Activated naive CD8-positive, alpha-beta T cell treated with anti-CD3 and anti-CD28 coated beads, Interleukin-2, amount 10 ng/mL, durations not matched to agents 7 days and 5 days (primary cell): Measurements from ENCODE around the gene MPPED1. TPM values are rescaled to one million over a fixed set of nuclear protein-coding genes. Genes with fewer than 3 reads are reported as not detected.

Experiments used
- ATAC-seq: fragments of 150-1000 bp; cut with Tn5 transposase; one replicate; pipeline ENCODE4 v1.10.0; 2021; ENCODE audit warnings: low read depth, moderate library complexity
- POLR2A ChIA-PET: fragments of 350-600 bp; sonication (Branson Sonifier 250); formaldehyde crosslinking; loops from one replicate; lab custom pipeline; 2021; ENCODE audit warnings: antibody characterized with exemption; lab: Charles Lee
- DNase-seq: peaks from one replicate; pipeline ENCODE4 v3.0.0; 2021
- H3K27ac Mint-ChIP-seq: one replicate; pipeline ENCODE4 v1.8.0; 2022; ENCODE audit warnings: mild to moderate bottlenecking, mixed read lengths
- H3K27me3 Mint-ChIP-seq: one replicate; pipeline ENCODE4 v1.8.0; 2022; ENCODE audit warnings: mild to moderate bottlenecking, moderate library complexity, mixed read lengths
- H3K36me3 Mint-ChIP-seq: one replicate; pipeline ENCODE4 v1.8.0; 2021; ENCODE audit warnings: mild to moderate bottlenecking, mixed read lengths
- H3K4me1 Mint-ChIP-seq: one replicate; pipeline ENCODE4 v1.8.0; 2021; ENCODE audit warnings: mixed read lengths
- H3K4me3 Mint-ChIP-seq: one replicate; pipeline ENCODE4 v1.8.0; 2022; ENCODE audit warnings: mild to moderate bottlenecking, moderate library complexity, mixed read lengths
- H3K9me3 Mint-ChIP-seq: one replicate; pipeline ENCODE4 v1.8.0; 2021; ENCODE audit warnings: mixed read lengths
- total RNA-seq, 2 experiments: library from RNA; stranded (reverse); gene quantifications; one replicate each; pipeline ENCODE4 v1.2.3, GENCODE V29; 2021

Gene MPPED1
- total RNA-seq, 2 experiments from 2014 or later, result not detected

DNA sequence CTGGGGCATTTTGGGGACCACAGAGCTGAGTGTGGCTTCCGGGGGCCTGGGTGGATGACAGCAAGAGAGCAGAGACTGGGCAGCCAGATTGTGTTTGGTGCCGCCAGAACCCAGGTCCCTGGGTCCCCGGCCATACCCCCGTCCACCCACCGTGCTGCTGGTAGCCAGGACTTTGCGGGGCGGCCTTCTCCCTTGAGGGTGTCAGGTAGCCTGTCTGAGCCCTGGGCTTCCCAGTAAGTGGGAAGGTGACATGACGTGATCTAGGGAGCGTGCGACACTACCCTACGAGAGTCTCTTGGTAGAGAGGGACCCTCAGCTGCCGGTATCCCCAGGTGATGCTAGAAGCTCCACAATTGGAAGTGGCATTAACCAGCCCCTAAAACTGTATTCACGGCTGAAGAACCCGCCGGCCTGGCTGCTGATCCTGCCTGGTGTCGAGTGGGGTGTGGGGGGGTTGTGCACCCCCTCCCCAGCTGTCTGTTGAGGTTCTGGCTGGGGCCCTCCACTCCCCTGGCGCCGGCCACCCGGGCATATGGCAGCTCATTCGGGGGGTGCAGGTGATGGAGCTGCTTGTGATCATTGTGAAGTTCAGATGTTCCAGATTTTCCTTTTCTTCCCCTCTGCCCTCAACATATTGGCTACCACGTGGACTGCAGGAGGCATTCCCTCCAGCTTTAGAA is 66.9 kb downstream of the MPPED1 start:
- no peak for ATAC-seq
- peaks cover 14% of the 10 kb centered on the region for H3K4me1 Mint-ChIP-seq
- POLR2A ChIA-PET, result no interaction called here
- H3K4me3 Mint-ChIP-seq, result no peak overlapping the region
- H3K27ac Mint-ChIP-seq, result no peak overlapping the region
- no peaks in the 10 kb centered on the region for H3K27me3 Mint-ChIP-seq
- DNase-seq, result no peak
- no peaks in the 10 kb centered on the region for H3K36me3 Mint-ChIP-seq
- H3K9me3 Mint-ChIP-seq, result no peaks in the 10 kb centered on the region

DNA sequence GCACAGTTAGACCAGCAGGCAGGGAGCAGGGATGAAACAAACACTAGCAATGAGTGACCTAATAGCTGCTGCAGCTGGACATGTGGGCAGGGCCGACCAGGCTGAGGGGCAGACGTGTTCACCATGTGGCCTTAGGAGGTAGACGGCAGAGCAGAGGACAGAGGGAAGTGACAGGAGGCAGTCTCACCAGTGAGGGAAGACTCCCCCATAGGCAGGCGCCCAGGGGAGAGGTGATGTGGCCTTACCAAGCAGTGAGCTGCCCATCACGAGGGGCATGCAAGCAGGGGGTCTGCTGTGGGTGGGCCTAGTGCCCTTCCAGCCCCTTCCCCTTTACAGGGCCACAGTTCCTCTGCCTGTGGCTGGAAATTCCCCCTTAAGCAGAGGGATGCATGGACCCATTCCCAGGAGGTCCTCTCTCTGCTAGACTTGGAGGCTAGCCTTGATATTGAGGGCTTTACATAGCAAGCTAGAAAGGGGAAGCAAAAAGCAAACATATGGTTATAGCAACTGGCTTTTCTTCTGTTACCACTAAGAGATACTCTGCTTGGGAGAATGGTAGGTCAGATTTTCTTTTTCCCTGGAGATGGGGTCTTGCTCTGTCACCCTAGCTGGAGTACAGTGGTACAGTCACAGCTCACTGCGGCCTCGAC is 67.6 kb downstream of the MPPED1 start:
- POLR2A ChIA-PET, result no interaction called here
- peaks cover 14% of the 10 kb centered on the region for H3K4me1 Mint-ChIP-seq

DNA sequence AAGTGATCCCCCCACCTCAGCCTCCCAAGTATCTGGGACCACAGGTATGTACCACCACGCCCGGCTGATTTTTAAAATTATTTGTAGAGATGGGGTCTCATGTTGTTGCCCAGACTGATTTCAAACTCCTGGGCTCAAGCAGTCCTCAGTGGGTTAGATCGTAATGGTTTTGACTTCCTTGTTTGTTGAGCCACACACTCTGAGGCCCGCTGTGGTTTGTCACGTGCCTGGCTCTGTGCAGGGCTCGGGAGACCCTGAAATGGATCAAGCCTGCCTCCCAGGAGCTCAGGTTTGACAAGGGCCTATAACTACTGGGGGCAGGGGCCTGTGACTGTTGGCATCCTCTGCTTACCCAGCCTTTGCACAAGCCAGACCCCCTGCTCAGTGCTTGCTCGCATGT is 68.1 kb downstream of the MPPED1 start:
- Mint-ChIP-seq H3K27ac (no peak overlapping the region), H3K9me3 (no peaks in the 10 kb centered on the region), H3K4me1 (peaks cover 14% of the 10 kb centered on the region), H3K4me3 (no peak overlapping the region), H3K27me3 (no peaks in the 10 kb centered on the region), H3K36me3 (no peaks in the 10 kb centered on the region)
- DNase-seq (no peak), ATAC-seq (no peak)
- POLR2A ChIA-PET, result no interaction called here

More for the DNA sequence above, 67.6 kb downstream of the MPPED1 start:
- Mint-ChIP-seq H3K27ac (no peak overlapping the region), H3K27me3 (no peaks in the 10 kb centered on the region), H3K36me3 (no peaks in the 10 kb centered on the region), H3K9me3 (no peaks in the 10 kb centered on the region), H3K4me3 (no peak overlapping the region)
- DNase-seq (no peak), ATAC-seq (no peak)

DNA sequence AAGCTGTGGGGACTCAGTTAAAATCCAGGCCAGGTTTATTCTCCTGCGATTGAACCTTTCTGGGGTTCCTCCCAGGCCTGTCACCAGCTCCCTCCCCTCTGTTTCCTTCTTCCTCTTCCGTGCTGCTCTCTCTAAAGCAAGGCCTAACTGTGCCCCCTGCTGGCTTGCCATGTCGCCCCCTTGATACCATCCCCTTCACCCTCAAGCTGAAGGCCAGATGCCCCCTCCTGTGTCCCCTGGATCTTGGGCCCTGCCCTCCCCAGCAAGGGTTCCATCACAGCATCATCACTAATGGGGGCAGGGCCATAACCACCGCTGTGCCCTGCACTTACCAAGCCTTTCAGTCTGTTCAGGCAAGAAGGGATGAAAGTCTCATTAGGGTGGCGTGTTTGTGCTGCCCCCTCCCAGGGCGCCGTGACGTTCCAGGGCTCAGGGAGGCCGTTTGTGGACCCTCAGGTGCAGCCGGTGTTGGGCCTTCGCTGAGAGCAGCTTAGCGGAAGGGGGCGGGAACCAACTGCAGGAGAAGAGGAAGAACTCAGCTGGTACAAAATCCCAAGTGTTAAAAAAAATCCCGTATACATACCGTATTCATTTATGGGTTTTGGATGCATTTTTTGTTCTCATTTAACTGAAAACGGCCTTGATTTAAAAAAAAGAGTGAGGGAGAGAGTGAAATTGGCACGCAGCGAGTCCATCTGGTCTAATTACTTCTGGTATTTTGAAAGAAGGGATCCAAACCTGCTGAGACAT is 69.9 kb downstream of the MPPED1 start:
- peak; percentile 39 for DNase-seq
- Mint-ChIP-seq H3K4me1 (peaks cover 14% of the 10 kb centered on the region), H3K4me3 (peak overlapping the region; percentile 74), H3K36me3 (no peaks in the 10 kb centered on the region), H3K27me3 (no peaks in the 10 kb centered on the region), H3K27ac (peak overlapping the region; percentile 78), H3K9me3 (no peaks in the 10 kb centered on the region)
- POLR2A ChIA-PET, result interaction anchor here (0.6 kb wide), 1 partner anchor 845 kb away, joined by 3 read pairs; no protein-coding TSS in a partner anchor
- peak; percentile 78 for ATAC-seq

DNA sequence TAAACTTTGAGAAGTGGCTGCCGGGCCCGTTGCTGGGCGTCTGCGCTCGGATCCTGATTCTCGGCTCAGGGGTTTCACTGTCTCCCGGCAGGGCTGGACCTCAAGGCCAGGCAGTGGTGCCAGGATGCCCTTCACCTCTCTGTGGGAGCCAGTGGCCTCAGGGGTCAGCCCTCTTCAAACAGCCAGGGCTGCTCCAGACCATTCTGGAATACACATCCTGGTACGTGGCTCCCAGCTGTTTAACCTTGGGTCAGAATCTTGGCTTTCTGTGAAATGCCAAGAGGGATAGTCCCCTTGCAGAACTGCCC is 70.5 kb downstream of the MPPED1 start:
- Mint-ChIP-seq H3K4me1 (peaks cover 14% of the 10 kb centered on the region), H3K4me3 (peak overlapping the region; percentile 74), H3K27me3 (no peaks in the 10 kb centered on the region), H3K27ac (no peak overlapping the region), H3K9me3 (no peaks in the 10 kb centered on the region), H3K36me3 (no peaks in the 10 kb centered on the region)
- POLR2A ChIA-PET, result no interaction called here
- DNase-seq (no peak), ATAC-seq (no peak)

DNA sequence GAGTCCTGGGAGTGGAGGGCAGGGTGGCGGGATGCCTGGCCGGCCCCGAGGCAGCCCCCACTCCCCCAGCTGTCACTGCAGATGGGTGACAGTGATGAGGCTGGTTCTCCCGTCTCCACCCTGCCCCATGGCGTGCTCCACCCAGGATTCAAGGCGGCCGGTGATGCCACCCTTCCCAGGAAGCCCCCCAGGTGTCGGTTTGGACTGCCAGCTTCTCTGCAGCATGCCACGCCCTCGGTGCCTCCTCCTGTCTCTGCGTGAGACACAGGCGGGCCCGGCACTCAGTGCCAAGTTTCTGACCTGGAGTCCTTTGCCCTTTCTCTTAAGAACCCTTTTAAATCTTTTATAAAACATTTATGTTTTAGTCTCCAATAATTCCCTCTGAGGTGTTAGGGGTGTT is 71.5 kb downstream of the MPPED1 start:
- ATAC-seq, result no peak
- no peak overlapping the region for H3K27ac Mint-ChIP-seq
- POLR2A ChIA-PET, result interaction anchor here (0.6 kb wide), 1 partner anchor 336 kb away, joined by 5 read pairs; no protein-coding TSS in a partner anchor

DNA sequence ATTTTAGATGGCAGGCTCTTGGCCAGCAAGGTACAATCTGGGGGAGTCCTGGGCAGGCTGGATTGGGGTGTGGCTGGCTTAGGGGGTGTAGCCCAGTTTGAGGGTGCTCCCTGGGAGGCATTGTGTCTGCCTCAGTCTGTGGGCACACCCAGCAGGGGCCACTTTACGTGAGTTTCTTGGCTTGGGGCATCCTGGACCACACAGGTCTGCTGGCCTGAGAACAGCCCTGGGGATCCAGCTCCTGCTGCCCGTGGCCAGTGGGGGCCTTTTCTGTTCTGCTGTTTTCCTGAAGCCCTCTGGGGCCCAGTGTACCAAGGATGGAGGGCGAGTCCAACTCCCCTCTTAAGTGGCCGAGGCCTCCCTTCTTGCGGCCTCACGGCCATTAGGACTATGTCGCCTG is 71.9 kb downstream of the MPPED1 start:
- H3K36me3 Mint-ChIP-seq, result no peaks in the 10 kb centered on the region
- DNase-seq, result no peak
- H3K27ac Mint-ChIP-seq, result no peak overlapping the region
- no peak overlapping the region for H3K4me3 Mint-ChIP-seq
- POLR2A ChIA-PET, result no interaction called here
- no peak for ATAC-seq
- H3K27me3 Mint-ChIP-seq, result no peaks in the 10 kb centered on the region
- peaks cover 14% of the 10 kb centered on the region for H3K4me1 Mint-ChIP-seq
- H3K9me3 Mint-ChIP-seq, result no peaks in the 10 kb centered on the region

More for the DNA sequence above, 71.5 kb downstream of the MPPED1 start:
- Mint-ChIP-seq H3K4me1 (peaks cover 14% of the 10 kb centered on the region), H3K4me3 (no peak overlapping the region), H3K9me3 (no peaks in the 10 kb centered on the region), H3K27me3 (no peaks in the 10 kb centered on the region), H3K36me3 (no peaks in the 10 kb centered on the region)
- no peak for DNase-seq

DNA sequence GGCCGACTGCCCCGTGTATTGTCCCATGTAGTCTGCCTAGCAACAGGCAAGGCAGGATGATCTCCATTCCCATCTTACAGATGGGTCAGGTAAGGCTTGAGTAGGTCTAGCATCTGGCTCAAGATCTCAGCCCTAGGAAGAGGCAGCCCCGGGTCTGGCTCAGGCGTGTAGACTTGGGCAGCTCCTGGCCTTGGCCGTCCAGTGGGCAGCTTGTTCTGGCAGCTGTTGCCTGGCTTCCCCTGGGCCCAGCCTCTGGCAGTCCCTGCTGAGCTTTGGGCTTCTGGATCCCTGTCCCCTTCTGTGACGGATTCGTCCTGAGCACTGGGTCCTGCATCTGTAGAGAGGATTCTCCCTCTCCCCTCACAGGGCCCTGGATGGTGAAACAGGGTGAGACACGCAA is 72.4 kb downstream of the MPPED1 start:
- H3K9me3 Mint-ChIP-seq, result no peaks in the 10 kb centered on the region
- H3K36me3 Mint-ChIP-seq, result no peaks in the 10 kb centered on the region
- POLR2A ChIA-PET, result no interaction called here
- no peak for DNase-seq
- H3K4me3 Mint-ChIP-seq, result no peak overlapping the region
- no peak for ATAC-seq
- peaks cover 14% of the 10 kb centered on the region for H3K4me1 Mint-ChIP-seq
- no peak overlapping the region for H3K27ac Mint-ChIP-seq
- H3K27me3 Mint-ChIP-seq, result no peaks in the 10 kb centered on the region

DNA sequence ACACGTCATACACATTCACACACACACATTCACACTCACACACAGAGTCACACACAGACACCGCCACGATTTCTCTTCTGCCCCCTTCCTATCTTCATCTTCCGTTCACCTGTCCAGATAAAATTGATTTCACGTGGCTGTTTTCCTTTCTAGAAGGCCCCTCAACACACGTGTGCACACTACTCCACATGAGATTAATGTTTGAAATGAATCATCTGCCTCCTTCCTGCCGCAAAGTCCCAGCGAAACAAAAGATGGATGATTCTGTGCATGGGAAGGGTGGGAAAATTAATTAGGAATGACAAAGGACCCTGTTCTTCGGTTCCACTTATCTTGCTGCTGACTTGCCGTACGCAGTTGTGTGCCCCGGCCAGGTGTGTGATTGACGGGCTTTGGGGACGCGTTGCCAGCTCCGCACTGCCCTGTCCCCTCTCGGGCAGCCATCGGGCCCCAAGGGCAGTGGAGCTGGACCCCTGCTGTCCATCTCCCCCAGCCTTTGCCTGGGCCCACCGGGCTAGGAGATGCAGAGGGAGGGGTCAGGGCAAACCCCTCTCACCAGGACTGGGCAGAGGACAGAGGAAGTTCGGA is 73.8 kb downstream of the MPPED1 start:
- Mint-ChIP-seq H3K4me1 (peaks cover 10% of the 10 kb centered on the region), H3K36me3 (no peaks in the 10 kb centered on the region), H3K9me3 (no peaks in the 10 kb centered on the region), H3K27me3 (no peaks in the 10 kb centered on the region), H3K27ac (no peak overlapping the region), H3K4me3 (no peak overlapping the region)
- POLR2A ChIA-PET, result no interaction called here
- DNase-seq, result no peak
- ATAC-seq, result no peak

DNA sequence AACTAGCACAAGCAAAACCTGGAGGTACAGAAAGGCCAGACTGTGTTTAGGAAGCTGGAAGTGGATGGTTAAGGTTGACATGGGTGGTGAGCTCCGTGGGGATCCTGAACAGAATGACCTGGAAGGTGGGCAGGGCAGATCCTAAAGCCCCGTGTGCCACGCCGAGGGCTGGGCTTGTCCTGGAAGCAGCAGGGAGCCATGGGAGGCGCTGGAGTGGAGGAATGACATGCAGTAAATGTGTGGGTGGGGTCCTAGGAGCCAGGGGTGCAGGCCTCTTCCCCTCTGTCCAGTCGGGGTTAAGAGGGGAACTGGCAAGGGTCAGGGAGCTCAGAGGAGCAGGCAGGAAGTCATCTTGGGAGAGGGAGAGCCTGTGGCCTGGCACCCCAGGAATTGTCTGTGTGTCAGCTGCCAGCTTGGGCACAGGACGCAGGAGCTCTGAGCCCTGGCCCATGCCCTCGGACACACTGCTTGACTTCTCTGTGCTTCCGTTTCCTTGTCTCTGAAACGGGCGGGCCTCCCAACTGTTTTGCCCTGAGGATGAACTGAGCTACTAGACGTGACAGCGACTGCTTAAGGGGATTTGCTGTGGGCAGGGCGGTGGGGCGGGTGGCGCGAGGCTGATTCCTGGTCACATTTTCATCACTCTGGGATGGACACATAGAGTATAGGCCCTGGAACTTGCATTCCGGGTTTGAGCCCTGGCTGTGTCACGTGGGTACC is 75.7 kb downstream of the MPPED1 start:
- POLR2A ChIA-PET, result no interaction called here
- H3K4me1 Mint-ChIP-seq, result no peaks in the 10 kb centered on the region
- ATAC-seq (no peak), DNase-seq (no peak)
- H3K9me3 Mint-ChIP-seq, result peaks cover 5% of the 10 kb centered on the region
- H3K4me3 Mint-ChIP-seq, result no peak overlapping the region
- H3K27ac Mint-ChIP-seq, result peak overlapping the region; percentile 5
- H3K27me3 Mint-ChIP-seq, result no peaks in the 10 kb centered on the region
- H3K36me3 Mint-ChIP-seq, result no peaks in the 10 kb centered on the region

DNA sequence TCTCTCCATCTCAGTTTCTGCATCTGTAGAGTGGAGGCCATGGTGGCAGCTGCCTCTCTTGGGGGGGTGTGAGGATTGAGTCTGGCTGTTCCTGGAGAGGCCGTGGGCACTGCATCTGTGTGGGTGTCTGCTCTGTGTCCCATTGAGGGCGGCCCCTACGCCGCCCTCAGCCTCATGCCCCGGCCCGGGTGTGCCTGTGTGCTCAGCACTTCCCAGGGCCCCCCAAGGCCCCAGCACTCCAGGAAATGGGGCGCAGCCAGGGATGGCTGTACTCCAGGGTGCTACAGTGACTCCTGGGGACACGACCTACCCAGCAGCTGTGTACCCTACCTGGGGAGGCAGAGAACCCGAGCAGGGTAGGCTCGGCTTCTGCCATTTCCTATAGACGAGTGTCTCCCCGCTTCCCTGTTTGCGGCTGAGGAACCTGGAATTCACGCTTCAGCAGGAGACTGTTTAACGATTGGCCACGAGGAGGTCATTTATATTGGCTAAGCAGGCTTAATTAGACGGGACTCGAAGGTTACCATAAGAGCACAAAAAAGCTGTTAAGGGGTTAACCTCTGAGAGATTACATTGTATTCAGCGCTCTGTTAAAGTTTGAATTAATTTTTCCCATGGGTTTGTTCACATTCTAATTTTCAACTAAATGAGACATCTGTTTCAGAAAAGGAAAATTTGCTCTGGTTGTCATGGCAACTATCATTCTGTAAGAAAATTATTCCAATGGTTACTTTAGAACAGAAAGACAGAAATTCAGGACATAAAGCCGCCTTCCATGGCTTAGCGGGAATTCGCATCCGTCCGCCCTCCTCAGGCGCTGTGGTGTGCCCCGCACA is 76.4 kb downstream of the MPPED1 start:
- ATAC-seq (no peak), DNase-seq (no peak)
- H3K36me3 Mint-ChIP-seq, result no peaks in the 10 kb centered on the region
- H3K4me1 Mint-ChIP-seq, result no peaks in the 10 kb centered on the region
- H3K27ac Mint-ChIP-seq, result no peak overlapping the region
- no peaks in the 10 kb centered on the region for H3K27me3 Mint-ChIP-seq
- POLR2A ChIA-PET, result no interaction called here
- peaks cover 5% of the 10 kb centered on the region for H3K9me3 Mint-ChIP-seq
- H3K4me3 Mint-ChIP-seq, result no peak overlapping the region

DNA sequence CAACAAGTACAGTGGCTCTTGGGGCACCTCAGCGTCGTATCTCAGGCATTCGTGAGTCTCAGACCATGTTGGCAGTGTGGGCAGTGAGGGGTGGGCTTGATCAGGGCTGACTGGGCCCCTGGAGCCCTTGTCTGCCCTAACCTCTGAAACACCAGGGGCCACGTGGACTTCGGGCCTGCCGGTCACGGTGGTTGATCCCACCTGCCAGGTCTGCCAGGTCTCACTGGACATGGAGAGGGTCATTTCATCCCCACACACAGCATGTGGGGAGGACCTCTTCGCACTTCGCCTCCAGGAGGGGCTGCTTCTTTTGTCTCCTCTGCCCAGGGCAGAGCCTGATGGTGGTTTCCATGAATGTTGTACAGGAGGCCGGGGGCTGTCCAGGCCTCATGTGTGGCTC is 77.1 kb downstream of the MPPED1 start:
- H3K36me3 Mint-ChIP-seq, result no peaks in the 10 kb centered on the region
- no peak for ATAC-seq
- no peak overlapping the region for H3K4me3 Mint-ChIP-seq
- no peak overlapping the region for H3K27ac Mint-ChIP-seq
- POLR2A ChIA-PET, result no interaction called here
- H3K4me1 Mint-ChIP-seq, result no peaks in the 10 kb centered on the region
- peaks cover 5% of the 10 kb centered on the region for H3K9me3 Mint-ChIP-seq
- H3K27me3 Mint-ChIP-seq, result no peaks in the 10 kb centered on the region
- DNase-seq, result no peak
